Cardiac septum (tissue), 1 donor: ENCODE results near the gene SRSF3. TPM values are rescaled to one million over a fixed set of nuclear protein-coding genes. Genes with fewer than 3 reads are reported as not detected.
"Not testable (repeated sequence)": the region's sequence is repeated elsewhere in the genome, so short reads cannot be mapped to it uniquely, and the experiment has no call there.

Experiments
- DNase-seq: peaks from one replicate; pipeline ENCODE4 v3.0.0-alpha.2; 2020; ENCODE audit warnings: low spot score
- intact Hi-C: fragments of 100-400 bp; cut with DNase I; formaldehyde crosslinking; loops from one replicate; pipeline ENCODE4 v1.14.0; 2022
- total RNA-seq: library from RNA; stranded (reverse); fragmentation: NEBNext Ultra II Directional; extraction: Animal tissue kit (Norgen Biotek cat#: 25700); gene quantifications from one replicate; pipeline ENCODE4 v1.2.1, GENCODE V29; 2021
- donor health status: DM: no; HTN: no; CAD: no.

SRSF3 gene
- total RNA-seq, 1 donor from 2014 or later = 148 TPM

DNA sequence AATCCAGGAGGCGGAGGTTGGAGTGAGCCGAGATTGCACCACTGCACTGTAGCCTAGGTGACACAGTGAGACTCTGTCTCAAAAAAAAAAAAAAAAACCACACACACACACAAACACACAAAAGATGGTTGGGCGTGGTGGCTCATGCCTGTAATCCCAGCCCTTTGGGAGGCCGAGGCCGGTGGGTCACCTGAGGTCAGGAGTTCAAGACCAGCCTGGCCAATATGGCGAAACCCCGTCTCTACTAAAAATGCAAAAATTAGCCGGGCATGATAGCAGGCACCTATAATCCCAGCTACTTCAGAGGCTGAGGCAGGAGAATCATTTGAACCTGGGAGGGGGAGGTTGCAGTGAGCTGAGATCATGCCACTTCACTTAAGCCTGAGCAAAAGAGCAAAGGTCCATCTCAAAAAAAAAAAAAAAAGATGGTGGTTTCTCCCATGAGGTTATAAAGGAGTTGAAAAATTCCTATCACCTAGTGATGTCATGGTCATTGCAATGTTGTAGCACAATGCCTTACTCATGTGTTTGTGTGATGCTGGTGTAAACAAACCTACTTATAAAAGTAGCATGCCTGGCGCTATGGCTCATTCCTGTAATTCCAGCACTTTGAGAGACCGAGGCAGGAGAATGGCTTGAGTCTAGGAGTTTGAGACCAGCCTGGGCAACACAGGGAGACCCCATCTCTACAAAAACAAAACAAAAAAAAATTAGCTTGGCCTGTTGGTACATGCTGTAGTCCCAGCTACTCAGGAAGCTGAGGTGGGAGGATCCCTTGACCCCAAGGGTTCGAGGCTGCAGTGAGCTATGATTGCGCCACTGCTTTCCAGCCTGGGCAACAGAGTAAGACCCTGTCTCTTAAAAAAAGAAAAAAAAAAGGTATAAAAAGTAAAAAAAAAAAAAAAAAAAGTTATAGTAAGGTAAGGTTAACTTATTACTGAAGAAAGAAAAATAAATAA lies 21.5 kb upstream of the SRSF3 start:
- DNase-seq, intact Hi-C loops: not testable (repeated sequence)

DNA sequence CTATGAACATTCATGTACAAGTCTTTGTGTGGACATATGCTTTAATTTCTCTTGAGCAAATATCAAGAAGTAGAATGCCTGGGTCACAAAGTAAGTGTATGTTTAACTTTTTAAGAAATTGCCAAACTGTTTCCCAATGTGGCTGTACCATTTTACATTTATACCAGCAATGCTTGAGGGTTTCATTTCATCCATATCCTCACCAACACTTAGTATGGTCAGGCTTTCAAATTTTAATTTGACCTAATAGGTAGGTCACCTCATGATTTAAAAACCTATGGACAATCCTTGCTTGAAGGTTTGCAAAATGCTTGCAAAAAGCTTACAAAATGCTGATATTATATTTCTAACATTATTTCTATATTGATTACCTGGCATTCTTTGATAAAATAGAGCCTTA lies 19.5 kb upstream of the SRSF3 start:
- DNase-seq = no peak
- intact Hi-C loops = no loop called here

DNA sequence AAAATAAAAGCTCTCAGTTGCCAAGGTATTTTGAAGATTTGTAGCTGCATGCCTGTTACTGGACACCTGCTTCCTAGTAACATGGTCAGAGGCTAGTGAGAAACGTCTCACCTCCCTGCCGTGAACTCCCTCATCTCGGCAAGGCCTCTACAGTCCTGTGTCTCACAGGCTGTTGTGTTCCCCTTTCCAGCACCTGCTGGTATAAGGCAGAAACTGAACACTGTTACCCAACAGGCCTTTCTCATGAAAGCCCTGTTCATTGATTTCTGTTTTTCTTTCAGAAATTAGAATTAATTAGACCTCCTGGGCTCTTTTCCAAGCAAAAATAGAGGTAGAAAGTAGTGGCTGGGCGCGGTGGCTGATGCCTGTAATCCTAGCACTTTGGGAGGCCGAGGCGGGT lies 17.6 kb upstream of the SRSF3 start:
- intact Hi-C loops = no loop called here
- no peak for DNase-seq

- intact Hi-C loops = no loop called here
- DNase-seq = no peak
Measured at GRCh38 chr6:36577301-36577700, 16.9 kb upstream of the SRSF3 start.

DNA sequence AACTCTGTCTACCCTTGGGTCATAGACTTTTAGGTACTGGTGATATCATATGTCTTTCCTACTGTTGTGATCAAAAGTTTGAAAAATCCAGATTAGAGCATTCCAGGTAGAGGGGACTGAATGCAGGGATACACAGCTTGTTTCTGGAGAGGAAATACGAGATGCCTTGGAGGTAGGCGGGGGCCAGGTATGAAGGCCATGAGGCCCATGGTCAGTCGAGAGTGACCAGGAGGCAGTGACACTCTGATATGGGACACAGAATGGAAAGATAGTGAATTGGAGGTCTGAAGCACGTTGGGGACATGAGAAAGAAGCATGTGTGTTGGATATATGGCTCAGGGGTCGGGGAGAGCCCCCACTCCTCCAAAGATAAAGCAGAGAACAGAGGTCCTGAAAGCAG lies 16.1 kb upstream of the SRSF3 start:
- intact Hi-C loops = no loop called here
- DNase-seq = no peak

DNA sequence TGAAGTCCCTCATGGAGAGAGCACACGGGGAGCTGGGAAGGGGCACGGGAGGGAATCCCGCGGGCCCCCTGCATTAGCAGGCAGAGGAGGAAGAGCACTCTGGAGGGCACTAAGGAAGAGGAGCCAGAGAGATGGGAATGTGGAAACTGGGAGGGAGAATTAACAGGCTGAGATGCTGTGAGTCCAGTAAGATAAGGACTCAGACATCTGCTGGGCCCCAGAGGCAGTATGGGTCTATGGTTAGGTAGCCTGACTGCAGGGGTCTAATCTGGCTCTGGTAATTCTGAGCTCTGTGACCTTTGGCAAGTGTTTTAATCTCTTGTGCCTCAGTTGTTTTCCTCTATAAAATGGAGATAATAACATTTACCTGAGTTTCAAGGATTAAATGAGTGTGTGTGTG lies 15.7 kb upstream of the SRSF3 start:
- no peak for DNase-seq
- intact Hi-C loops = no loop called here

DNA sequence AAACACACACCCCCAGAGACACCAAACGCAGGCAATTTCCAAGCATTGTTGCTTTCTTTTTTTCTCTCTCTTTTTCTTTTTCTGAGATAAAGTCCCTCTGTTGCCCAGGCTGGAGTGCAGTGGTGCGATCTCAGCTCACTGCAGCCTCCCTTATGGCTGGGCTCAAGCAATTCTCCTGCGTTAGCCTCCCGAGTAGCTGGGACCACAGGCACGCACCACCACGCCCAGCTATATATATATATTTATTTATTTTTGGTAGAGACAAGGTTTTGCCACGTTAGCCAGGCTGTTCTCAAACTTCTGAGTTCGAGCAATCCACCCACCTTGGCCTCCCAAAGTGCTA lies 14.0 kb upstream of the SRSF3 start:
- no peak for DNase-seq
- intact Hi-C loops = no loop called here

- no peak for DNase-seq
- intact Hi-C loops = no loop called here
Measured at GRCh38 chr6:36581716-36582115, 12.4 kb upstream of the SRSF3 start.

DNA sequence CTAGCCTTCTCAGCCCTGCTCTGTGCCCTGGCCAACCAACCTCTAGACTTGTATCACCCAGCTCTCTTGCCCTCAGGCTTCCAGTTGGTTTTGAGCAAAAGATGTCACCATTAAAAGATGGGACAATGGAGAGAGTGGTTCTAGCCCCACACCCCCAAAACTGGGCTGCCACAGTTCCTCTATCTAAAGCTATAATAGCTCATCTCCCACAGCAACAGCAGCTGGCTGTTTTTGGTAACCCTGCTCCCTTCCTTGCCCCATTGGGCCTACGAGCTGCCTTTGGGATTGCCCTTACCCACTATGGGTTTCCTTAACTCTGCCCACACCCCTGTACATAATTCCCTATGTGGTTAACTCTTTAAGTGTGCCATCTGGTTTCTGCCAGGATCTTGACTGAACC lies 7.6 kb upstream of the SRSF3 start:
- no peak for DNase-seq
- intact Hi-C loops = no loop called here

DNA sequence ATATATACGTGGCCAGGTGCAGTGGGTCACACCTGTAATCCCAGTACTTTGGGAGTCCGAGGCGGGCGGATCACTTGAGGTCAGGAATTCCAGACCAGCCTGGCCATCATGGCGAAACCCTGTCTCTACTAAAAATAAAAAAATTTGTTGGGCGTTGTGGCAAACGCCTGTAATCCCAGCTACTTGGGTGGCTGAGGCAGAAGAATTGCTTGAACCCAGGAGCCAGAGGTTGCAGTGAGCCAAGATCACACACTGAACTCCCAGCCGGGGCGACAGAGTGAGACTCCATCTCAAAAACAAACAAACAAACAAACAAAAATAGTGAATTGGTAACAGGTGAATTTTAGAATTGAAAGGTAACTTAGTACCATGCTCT lies 5.1 kb upstream of the SRSF3 start:
- intact Hi-C loops, DNase-seq: not testable (repeated sequence)

- intact Hi-C loops = loop anchor here (5.0 kb wide), 1 partner anchor 168 kb away; no protein-coding TSS in a partner anchor
- DNase-seq = no peak
Measured at GRCh38 chr6:36590237-36590636, 3.9 kb upstream of the SRSF3 start.

DNA sequence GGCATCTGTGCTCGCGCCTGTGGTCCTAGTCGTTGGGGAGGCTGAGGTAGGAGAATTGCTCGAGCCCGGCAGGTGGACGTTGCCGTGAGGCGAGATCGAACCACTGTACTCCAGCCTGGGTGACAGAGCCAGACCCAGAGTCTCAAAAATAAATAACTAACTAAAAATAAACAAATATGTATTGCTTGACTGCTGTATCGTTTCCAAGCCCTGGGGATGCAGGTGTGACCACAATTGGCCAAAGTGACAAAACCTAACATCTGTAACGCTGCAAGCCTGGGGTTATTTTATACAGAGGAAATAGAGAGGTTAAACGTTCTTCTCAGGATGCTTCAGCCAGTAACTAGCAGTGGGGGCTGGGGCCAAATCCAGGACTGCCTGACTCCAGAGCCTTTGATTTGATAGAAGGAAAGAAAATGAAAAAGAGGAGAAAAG lies 1.9 kb upstream of the SRSF3 start:
- DNase-seq = no peak
- intact Hi-C loops = loop anchor here (5.0 kb wide), 1 partner anchor 170 kb away; no protein-coding TSS in a partner anchor

- intact Hi-C loops = loop anchor here (1.0 to 5.0 kb wide), 3 partner anchors 47 to 171 kb away; partner anchors contain the start of gene STK38
- DNase-seq = no peak
Measured at GRCh38 chr6:36593569-36594028, 563 bp upstream of the SRSF3 start.

DNA sequence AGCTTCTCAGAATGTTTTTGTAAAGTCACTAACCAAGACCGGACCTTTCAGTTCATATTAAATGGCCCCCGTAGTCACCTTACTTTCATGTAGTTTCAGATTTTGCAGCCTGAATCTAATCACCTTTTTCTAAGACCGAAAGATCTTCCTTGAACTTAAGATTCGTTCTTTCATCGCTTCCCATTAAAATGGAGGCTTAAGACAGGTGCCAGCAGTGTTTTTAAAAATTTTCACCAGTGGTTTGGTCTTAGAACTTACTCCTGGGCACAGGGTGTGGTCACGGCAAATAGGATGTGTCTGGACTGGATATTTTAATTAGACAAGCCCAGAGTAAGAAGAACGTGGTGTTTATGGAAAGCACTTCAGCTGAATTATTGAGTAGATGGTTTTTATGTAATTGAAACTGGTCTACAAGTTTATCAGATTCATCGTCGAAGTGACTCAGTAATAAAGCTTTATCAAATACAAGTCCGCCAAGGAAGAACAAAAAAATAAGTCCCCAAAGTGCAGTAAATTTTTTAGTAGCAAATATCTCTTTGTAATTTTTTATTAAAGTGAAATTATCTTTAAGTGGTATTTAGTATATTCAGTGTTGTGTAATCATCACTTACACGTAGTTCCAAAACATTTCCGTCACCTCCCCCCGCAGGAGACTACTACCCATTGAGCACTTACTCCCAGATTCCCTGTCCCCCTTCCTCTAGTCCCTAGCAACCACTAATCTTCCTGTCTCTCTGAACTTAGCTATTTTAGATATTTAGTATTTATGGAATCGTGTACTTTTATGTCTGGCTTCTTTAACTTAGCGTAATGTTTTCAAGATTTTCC lies 868 bp downstream of the SRSF3 start:
- intact Hi-C loops = loop anchor here (1.0 to 5.0 kb wide), 3 partner anchors 48 to 173 kb away; partner anchors contain the start of gene STK38
- no peak for DNase-seq

DNA sequence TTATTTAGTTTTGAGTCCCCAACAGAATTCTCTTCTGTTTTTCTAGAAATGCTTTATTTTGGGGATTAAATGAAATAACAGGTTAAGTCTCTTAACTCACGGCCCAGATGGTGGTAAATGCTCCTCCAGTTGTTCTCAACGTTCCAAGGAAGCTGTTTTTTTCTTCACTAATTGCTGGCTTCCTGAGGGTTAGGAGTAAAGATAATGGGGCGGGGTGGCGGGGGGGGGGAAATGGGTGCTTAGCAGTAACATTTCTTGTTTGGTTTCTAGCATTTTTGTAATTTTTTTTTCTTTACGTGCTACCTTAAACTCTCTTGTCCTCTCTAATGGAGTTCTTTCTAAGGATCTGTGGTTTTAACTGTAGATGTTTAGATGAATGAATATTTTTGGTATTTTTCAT lies 2.2 kb downstream of the SRSF3 start:
- DNase-seq = no peak
- intact Hi-C loops = no loop called here

GRCh38 chr6:36597775-36598174 lies 3.6 kb downstream of the SRSF3 start:
- intact Hi-C loops = no loop called here

DNA sequence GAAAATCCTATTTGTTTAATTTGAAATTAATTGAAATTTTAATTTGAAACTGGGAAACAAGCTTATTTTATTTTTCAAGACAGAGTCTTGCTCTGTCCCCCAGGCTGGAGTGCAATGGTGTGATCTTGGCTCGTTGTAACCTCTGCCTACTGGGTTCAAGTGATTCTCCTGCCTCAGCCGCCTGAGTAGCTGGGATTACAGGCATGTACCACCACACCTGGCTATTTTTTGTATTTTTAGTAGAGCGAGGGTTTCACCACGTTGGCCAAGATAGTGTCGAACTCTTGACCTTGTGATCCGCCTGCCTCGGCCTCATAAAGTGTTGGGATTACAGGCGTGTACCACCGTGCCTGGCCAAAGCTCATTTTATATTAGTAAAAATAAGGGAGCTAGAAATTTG lies 4.2 kb downstream of the SRSF3 start:
- intact Hi-C loops = no loop called here
- no peak for DNase-seq

More at GRCh38 chr6:36597775-36598174, 3.6 kb downstream of the SRSF3 start:
- no peak for DNase-seq

- intact Hi-C loops = no loop called here
- no peak for DNase-seq
Measured at GRCh38 chr6:36598739-36599318, 4.7 kb downstream of the SRSF3 start.

DNA sequence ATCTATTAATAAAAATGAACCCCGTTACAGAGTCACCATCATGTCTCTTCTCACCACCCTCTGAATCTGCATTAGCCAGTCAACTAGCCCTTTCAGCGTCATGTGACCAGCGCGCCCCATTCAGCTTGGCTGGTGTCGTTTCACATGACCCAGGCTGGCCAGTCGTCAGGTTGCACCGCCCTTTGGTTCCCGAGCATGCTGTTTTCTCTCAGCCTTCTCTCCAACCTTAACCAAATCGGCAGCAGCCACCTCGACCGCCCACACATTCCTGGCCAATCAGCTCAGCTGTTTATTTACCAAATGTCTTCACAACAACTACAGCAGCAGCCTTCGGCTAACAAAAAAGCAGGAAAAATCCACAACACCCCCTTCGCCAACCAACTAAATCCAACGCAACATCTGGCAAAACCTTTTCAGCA lies 5.6 kb downstream of the SRSF3 start:
- intact Hi-C loops = no loop called here
- DNase-seq = no peak

DNA sequence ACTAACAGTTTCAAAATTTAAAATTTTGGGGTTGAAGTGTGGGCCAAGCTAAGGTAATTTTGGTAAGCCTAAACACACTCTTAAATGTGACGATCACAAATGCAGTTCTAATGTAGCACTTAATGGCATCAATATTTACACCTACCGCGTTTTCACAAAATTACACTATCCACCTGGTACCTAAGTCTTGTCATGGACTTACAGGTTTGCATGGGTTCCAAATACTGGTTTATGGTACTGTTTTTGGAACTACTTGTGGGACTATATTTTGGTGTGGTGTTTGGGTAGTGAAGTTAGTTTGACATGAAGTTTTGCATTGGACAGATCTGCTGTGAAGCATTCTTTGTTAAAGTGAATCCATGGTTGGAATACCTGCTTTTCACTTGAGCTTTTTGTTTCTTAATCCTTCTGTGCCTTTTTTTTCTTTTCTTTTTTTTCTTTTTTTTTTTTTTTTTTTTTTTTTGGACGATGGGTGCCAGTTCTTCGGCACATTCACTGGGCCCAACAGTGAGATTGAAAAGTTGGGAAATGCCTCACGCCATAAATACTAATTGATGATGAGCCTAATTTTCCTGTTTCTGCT lies 6.5 kb downstream of the SRSF3 start:
- DNase-seq = no peak
- intact Hi-C loops = no loop called here
